H1 (cell line): ENCODE data around the gene PACS1. TPM values are rescaled to one million over a fixed set of nuclear protein-coding genes. Genes with fewer than 3 reads are reported as not detected.

Source experiments
- CEBPB ChIP-seq: IDR thresholded peaks from 2 replicates; pipeline ENCODE4 v1.6.1; 2012; ENCODE audit warnings: low read depth, low read length
- CHD7 ChIP-seq: fragments of 300-600 bp; sonication (generic); IDR thresholded peaks from 2 replicates; pipeline ENCODE4 v1.7.1; 2012; ENCODE audit warnings: low read length, moderate library complexity, mild to moderate bottlenecking, inconsistent platforms; ENCODE audit not compliant: insufficient replicate concordance
- EGR1 ChIP-seq: IDR thresholded peaks from 2 replicates; pipeline ENCODE4 v1.6.1; 2011; ENCODE audit warnings: low read depth, low read length, borderline replicate concordance
- RBBP5 ChIP-seq: IDR thresholded peaks from 2 replicates; pipeline ENCODE4 v1.7.1; 2012; ENCODE audit warnings: low read depth, mild to moderate bottlenecking, inconsistent platforms, low read length, moderate library complexity, borderline replicate concordance
- TAF1 ChIP-seq: IDR thresholded peaks from 2 replicates; pipeline ENCODE4 v1.6.1; 2011; ENCODE audit warnings: mild to moderate bottlenecking, low read depth, low read length
- polyA plus RNA-seq, 7 experiments: library from polyadenylated mRNA; depleted of rRNA in 3 of 7; stranded (reverse) in 5 of 7; unstranded in 2 of 7; fragments of >200 nt in 5 of 7; fragments of 200-250 nt in 2 of 7; gene quantifications; 1 replicate in 5 of 7; 2 replicates in 1 of 7; 4 replicates in 1 of 7; pipeline versions ENCODE4 v1.2.1 to v1.2.3, GENCODE V29; 2011 to 2013; ENCODE audit warnings: missing spikeins in 2 of 7, mixed read lengths in 2 of 7
- total RNA-seq: library from RNA; stranded (reverse); fragmentation: NEBNext Ultra II Directional; extraction: Animal tissue kit (Norgen Biotek cat#: 25700); gene quantifications from 2 replicates; pipeline ENCODE4 v1.2.1, GENCODE V29; 2021

The PACS1 gene
- total and polyA plus RNA-seq, 2 of the 8 experiments (the other 6 are each of a cell fraction or from before 2014, with no cell fraction given), result 11.5 to 36.0 TPM

- no peak for TF ChIP-seq CHD7
- TF ChIP-seq EGR1, result no peak
- no peak for TF ChIP-seq TAF1
- no peak for TF ChIP-seq RBBP5
- TF ChIP-seq CEBPB, result no peak
Measured at GRCh38 chr11:66076561-66076960, 6.5 kb downstream of the PACS1 start (continued).
